ENCODE data around the gene APOL1.

APOL1 gene

GRCh38 chr22:36291831-36292740, 39.2 kb downstream of the APOL1 start:
- no peak for DNase-seq (ENCODE audit: low read depth)

GRCh38 chr22:36292823-36293530, 40.0 kb downstream of the APOL1 start:
- DNase-seq (ENCODE audit: low read depth): no peak

- DNase-seq (ENCODE audit: low read depth): no peak
Observed at GRCh38 chr22:36293606-36294292, 40.8 kb downstream of the APOL1 start.

GRCh38 chr22:36294293-36294620, 41.3 kb downstream of the APOL1 start:
- DNase-seq (ENCODE audit: low read depth): no peak

DNA sequence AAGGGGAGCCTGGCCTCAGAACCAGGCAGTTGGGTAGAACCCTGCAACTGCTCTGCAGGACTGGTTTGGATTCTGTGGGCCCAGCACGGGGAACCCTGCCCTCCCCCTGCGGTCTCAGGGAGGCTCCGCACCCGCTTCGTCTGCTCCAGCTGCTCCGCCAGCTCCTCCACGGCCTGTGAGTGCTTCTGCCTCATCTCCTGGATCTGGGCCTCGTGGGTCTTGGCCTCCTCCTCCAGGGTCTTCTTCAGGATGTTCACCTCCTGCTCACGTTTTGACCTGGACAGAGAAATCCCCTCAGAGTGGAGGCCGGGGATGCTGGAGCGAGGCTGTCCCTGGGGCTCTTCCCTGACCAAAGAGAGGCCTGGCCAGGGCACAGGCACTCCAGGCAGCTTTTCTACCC, 41.9 kb downstream of the APOL1 start:
- no peak for DNase-seq (ENCODE audit: low read depth)

- no peak for DNase-seq (ENCODE audit: low read depth)
Observed at GRCh38 chr22:36295247-36295646, 42.3 kb downstream of the APOL1 start.

- DNase-seq (ENCODE audit: low read depth): no peak
Observed at GRCh38 chr22:36296690-36297089, 43.8 kb downstream of the APOL1 start.

DNA sequence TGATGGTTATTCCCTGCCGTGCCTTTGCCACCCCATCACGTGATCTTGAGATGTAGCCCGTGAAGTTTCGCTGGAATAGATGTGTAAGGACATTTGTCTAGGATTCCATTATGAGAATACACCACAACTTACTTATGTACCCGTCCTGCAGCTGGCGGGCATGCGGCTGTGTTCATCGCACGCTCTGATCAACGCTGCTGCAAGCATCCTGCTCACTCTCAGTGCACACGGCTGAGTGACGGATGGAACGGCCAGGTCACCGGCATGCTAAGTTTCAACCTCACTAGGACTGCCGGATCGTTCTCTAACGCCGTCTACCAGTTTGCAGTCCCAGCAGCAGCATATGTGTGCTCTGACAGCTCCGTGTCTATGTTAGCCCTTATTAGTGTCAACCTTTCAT, 44.6 kb downstream of the APOL1 start:
- no peak for DNase-seq (ENCODE audit: low read depth)

DNA sequence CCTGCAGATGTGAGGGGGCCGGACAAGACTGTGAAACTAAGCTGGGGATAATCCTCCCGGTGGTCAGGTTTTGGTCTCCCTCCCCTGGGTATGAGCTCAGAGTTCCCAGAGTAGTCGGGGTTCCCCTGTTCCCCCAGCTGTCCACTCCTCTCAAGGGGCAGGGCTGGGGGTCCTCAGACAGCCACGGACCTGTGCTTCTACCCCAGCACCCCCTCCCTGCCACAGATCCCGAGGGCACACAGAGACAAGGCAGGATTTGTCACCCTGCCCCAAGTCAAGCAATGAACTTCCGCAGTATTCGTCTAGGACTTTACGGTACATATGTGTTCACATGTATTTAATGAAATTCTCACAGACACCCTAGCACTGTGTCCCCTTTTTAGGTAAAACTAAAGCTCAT, 45.2 kb downstream of the APOL1 start:
- DNase-seq (ENCODE audit: low read depth): no peak

- no peak for DNase-seq (ENCODE audit: low read depth)
Observed at GRCh38 chr22:36298601-36299000, 45.7 kb downstream of the APOL1 start.

DNA sequence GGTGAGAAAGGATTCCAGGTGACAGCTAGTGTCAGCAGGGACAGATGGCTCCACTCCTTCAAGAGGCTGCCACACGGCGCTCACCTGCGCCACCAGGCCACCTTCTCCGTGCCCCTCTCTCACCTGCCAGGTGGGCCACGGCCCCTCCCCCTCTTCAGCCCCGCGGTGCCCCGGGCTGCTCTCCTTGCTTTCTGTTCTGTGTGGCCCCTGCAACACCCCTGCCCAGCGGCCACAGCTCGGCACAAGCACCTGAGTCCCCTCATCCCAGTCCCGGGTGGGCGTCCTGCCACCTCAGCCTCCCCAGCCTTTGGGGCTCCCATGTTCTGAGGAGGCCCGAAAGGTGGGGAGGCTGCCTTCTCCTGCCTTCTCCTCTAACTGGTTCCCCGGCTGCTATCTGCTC, 46.4 kb downstream of the APOL1 start:
- DNase-seq (ENCODE audit: low read depth): no peak

DNA sequence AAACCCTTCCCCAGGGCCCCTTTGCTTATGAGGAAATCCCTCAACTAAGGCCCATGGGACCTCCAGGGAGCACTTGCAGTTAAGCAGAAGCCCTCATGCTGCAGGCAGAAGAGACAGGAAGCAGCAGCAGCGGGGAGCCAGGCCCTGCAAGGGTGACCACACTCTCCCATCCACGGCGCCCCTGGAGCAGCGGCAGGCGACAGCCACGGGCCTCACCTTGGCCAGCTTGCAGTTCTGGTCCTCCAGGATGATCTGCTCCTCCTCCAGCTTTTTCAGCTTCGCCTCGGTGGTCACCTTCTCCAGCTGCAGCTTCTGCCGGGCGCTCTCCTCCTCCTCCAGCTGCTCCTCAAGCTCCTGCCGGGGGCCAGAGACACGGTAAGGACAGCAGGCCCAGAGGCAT, 47.0 kb downstream of the APOL1 start:
- no peak for DNase-seq (ENCODE audit: low read depth)

DNA sequence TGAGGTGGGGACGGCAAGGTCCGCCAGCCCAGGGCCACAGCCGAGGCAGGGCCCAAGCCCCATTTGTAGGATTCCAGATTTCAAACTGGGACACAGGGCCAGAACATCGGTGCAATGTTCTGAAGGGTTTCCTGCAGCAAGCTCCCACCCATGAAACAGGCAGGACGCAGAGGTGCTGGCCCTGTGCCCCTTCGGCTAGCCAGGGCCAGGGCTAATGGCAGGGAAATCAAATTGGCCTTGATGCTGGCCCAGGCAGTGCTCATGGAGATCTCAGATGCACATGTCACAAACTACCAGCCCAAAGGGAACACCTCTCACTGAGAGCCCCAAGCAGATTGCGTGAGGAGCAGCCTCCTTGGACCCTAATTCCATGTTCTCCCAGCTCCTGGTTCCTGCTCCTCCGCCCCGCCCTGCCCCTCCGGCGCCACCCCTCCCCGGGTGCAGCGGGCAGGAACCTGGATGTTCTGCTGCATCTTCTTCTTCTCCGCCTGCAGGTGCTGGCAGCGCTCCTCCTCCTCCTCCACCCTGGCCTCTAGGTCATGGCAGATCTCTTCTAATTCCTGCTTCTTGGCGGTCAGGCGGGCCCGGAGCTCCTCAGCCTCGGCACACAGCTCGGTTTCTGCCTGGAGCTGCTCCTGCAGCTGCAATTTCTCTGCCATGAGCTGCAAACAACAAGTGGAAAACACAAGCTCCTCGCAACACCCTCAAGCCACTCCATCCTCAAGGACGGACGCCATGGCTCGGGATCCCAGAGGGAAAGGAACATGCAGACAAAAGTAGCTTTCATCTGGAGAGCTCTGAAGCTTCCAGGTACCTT, 47.7 kb downstream of the APOL1 start:
- DNase-seq (ENCODE audit: low read depth): no peak

DNA sequence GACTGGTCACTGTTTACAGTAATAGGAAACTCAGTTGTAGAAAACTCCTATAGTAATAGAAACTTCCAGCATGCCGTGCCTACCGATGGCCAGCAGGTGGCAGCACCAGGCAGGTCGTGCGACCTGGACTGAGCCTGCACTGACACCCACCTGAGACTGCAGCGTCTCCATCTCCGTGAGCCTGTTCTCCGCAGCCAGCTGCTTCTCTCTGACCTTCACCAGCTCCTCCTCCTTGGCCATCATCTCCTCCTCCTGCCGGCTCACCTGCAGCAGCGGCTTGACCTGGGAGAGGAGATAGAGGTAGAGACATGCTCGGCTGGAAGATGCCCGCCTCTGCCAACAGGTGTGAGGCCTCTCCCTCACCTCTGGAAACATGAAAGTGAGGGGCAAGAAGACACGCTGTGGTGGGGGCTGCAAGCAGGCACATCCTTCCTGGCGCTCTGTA, 48.5 kb downstream of the APOL1 start:
- DNase-seq (ENCODE audit: low read depth): peak; percentile 67

DNA sequence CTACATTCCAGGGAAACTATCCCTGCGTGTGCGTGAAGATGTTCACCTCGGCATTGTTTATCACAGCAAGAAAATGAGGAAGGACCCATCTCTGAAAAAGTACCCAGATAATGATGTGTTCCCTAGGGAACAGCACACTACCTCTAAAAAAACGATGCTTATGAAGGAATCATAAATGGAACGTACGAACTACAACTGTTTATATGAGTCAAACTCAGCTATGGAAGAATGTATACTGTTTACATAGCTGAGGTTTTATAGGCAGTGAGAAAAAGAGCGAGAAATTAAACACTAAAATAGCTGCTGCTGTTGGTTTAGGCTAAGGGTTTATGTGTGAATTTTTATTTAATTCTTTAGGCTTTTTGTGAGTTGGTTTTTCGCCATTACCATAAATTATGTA, 48.9 kb downstream of the APOL1 start:
- DNase-seq (ENCODE audit: low read depth): peak; percentile 91

- DNase-seq (ENCODE audit: low read depth): peak; percentile 48
Observed at GRCh38 chr22:36302439-36303114, 49.6 kb downstream of the APOL1 start.

GRCh38 chr22:36303115-36303467, 50.2 kb downstream of the APOL1 start:
- no peak for DNase-seq (ENCODE audit: low read depth)

GRCh38 chr22:36303874-36304273, 50.9 kb downstream of the APOL1 start:
- no peak for DNase-seq (ENCODE audit: low read depth)

DNA sequence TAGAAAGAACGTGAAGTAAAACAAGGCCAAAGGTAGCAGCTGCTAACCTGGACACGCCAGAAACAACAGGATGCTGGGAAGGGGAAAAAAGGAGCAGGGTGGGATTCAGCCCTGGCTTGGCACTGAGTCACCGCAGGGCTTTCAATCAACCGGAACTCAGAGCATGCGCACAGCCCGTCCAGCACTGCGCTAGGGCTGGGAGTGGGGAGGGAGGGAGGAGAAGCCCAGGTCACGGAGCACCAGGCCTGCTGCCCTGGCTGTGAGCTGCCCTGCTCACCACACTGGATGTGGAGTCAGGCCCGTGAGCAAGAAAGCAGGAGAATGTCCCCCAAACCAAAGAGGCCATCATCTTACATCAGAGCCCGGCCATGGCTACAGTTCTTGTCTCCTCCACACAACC, 51.5 kb downstream of the APOL1 start:
- DNase-seq (ENCODE audit: low read depth): peak; percentile 40

GRCh38 chr22:36305813-36306212, 52.9 kb downstream of the APOL1 start:
- DNase-seq (ENCODE audit: low read depth): no peak

DNA sequence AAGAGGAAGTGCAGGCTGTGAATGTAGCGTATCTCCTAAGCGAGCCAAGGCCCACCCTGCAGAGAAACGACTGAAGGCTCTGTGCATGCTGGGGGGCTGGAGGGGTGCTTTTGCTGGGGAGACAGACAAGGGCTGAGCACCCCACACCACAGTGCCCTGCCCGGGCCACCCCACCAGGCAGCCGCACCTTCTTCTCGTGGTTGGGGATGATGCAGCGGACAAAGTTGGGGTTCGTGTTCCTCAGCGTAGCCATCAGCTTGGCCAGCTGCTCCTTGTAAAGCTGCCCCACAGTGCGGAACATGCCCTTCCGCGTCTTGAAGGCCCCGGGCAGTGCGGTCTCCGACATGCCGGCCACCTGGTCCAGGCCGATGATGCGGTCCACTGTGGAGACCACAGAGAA, 53.3 kb downstream of the APOL1 start:
- DNase-seq (ENCODE audit: low read depth): no peak

DNA sequence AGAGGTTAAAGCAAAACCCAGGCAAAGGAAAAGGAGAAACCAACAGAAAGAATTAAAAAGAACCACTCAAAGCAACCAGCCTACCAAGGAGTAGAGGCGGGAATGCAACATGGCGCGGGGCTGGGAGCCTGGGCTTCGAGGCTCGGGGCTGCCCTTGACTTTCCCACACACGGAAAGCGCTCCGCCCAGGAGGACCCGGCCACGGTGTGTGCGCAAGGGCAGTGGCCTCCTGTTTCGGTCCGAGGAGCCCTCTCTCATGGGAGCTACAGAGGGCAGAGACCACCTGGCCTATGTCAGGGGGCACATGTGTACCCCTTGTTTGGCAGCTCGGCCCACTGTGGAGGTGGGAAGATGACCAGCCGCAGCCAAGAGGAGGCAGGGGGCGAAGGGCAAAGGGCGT, 55.9 kb downstream of the APOL1 start:
- DNase-seq (ENCODE audit: low read depth): no peak

Measured in EH (cell line).